Activated CD4-positive, alpha-beta T cell treated with anti-CD3 and anti-CD28 coated beads for 36 hours (primary cell): Measurements from ENCODE around the gene FOXJ1. TPM values are rescaled to one million over a fixed set of nuclear protein-coding genes. Genes with fewer than 3 reads are reported as not detected.

Experiments
- ATAC-seq: fragments of 200-7000 bp; cut with Tn5 transposase; one replicate; pipeline ENCODE4 v1.10.0; 2021; ENCODE audit warnings: mild to moderate bottlenecking, moderate library complexity
- CTCF ChIA-PET: fragments of 350-600 bp; sonication (Branson Sonifier 250); formaldehyde crosslinking; loops from one replicate; lab custom pipeline; 2021; ENCODE audit warnings: antibody characterized with exemption; lab: Charles Lee
- POLR2A ChIA-PET: fragments of 350-600 bp; sonication (Branson Sonifier 250); formaldehyde crosslinking; loops from one replicate; lab custom pipeline; 2021; ENCODE audit warnings: antibody characterized with exemption, inconsistent platforms; lab: Charles Lee
- DNase-seq: peaks from one replicate; pipeline ENCODE4 v3.0.0-alpha.2; 2020
- H3K27ac Mint-ChIP-seq: one replicate; pipeline ENCODE4 v1.8.0; 2021; ENCODE audit warnings: mixed read lengths
- H3K27me3 Mint-ChIP-seq: one replicate; pipeline ENCODE4 v1.8.0; 2021; ENCODE audit warnings: mixed read lengths
- H3K36me3 Mint-ChIP-seq: one replicate; pipeline ENCODE4 v1.8.0; 2021; ENCODE audit warnings: low read depth, mixed read lengths
- H3K4me1 Mint-ChIP-seq: one replicate; pipeline ENCODE4 v1.8.0; 2021; ENCODE audit warnings: mixed read lengths
- H3K4me3 Mint-ChIP-seq: one replicate; pipeline ENCODE4 v1.8.0; 2021; ENCODE audit warnings: mild to moderate bottlenecking, moderate library complexity, mixed read lengths
- H3K9me3 Mint-ChIP-seq: one replicate; pipeline ENCODE4 v1.8.0; 2021; ENCODE audit warnings: low read depth, mixed read lengths
- intact Hi-C, 2 experiments: fragments of 100-400 bp; cut with DNase I in 1 of 2; cut with micrococcal nuclease in 1 of 2; formaldehyde crosslinking; loops; one replicate each; pipeline versions ENCODE4 v1.14.2 to v1.15.1; 2022 to 2024; cut with DNase I, micrococcal nuclease
- total RNA-seq, 2 experiments: library from RNA; stranded (reverse); gene quantifications; one replicate each; pipeline ENCODE4 v1.2.3, GENCODE V29; 2021

FOXJ1 gene
- total RNA-seq, 2 experiments from 2014 or later: 0.47 to 0.53 TPM

DNA sequence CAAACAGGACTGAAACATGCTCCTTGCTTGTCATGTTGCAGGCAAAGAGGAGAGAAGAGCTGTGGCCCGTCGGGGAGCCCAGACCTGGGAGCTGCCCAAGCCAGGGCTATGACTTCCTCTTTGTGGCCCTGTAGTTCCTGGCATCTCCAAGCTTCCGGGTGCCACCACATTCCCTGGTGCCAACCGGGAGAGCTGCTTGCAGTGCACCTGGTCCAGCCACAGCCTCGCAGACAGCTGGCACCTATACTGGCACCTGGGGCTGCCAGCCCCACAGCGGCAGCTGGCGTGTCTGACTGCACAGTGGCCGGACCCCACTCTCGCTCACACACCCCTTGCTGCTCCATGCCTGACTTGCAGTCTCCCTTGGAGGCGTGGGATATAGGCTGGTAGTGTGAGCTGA is 37.1 kb upstream of the FOXJ1 start:
- H3K9me3 Mint-ChIP-seq: no peaks in the 10 kb centered on the region
- H3K27ac Mint-ChIP-seq: peak overlapping the region; percentile 78
- no peaks in the 10 kb centered on the region for H3K27me3 Mint-ChIP-seq
- ChIA-PET POLR2A (interaction anchor here (1.1 to 2.7 kb wide), 2 partner anchors 94 to 102 kb away, joined by 3 to 12 read pairs; no protein-coding TSS in a partner anchor), CTCF (interaction anchor here (0.7 to 8.2 kb wide), 10 partner anchors 12 to 247 kb away, joined by 3 to 87 read pairs (median 6); no protein-coding TSS in a partner anchor)
- peaks cover 10% of the 10 kb centered on the region for H3K36me3 Mint-ChIP-seq
- intact Hi-C loops: loop anchor here in 1 of 2 experiments (5.0 kb wide), 1 partner anchor 36 kb away; the partner anchor contains the start of gene FOXJ1
- ATAC-seq (no peak), DNase-seq (no peak)
- H3K4me3 Mint-ChIP-seq: no peak overlapping the region
- H3K4me1 Mint-ChIP-seq: peaks cover 49% of the 10 kb centered on the region

GRCh38 chr17:76176701-76177574 is 35.9 kb upstream of the FOXJ1 start:
- Mint-ChIP-seq H3K4me1 (peaks cover 43% of the 10 kb centered on the region), H3K9me3 (no peaks in the 10 kb centered on the region), H3K36me3 (peaks cover 14% of the 10 kb centered on the region), H3K27ac (no peak overlapping the region), H3K4me3 (no peak overlapping the region), H3K27me3 (no peaks in the 10 kb centered on the region)
- intact Hi-C loops: loop anchor here in 1 of 2 experiments (5.0 kb wide), 1 partner anchor 35 kb away; the partner anchor contains the start of gene FOXJ1
- DNase-seq (no peak), ATAC-seq (no peak)
- CTCF ChIA-PET: interaction anchor here (1.2 to 8.2 kb wide), 5 partner anchors 14 to 103 kb away, joined by 3 to 87 read pairs (median 24); no protein-coding TSS in a partner anchor
- POLR2A ChIA-PET: no interaction called here

DNA sequence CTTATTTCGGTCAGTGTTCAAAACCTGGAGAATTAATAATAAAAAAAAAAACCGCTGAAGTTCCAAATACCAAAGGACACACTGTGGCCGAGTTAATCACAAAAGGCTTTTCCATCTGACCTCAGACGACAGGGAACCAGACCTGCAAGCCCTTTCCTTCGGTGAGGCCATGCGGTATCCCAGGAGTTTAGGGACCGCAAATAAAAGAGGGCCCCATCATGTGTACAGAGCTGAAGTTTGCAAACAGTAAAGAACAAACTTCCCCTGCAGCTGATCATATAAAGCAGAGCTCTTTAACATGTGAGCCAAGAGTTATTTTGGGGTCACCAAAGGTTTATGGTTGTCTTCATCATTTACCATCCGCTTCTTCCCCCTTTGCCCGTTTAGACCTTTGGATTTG is 33.0 kb upstream of the FOXJ1 start:
- Mint-ChIP-seq H3K36me3 (peaks cover 6% of the 10 kb centered on the region), H3K4me1 (peaks cover 18% of the 10 kb centered on the region), H3K27ac (no peak overlapping the region), H3K9me3 (no peaks in the 10 kb centered on the region), H3K27me3 (no peaks in the 10 kb centered on the region), H3K4me3 (no peak overlapping the region)
- CTCF ChIA-PET: interaction anchor here (1.4 to 1.6 kb wide), 2 partner anchors 8 to 106 kb away, joined by 4 to 5 read pairs; no protein-coding TSS in a partner anchor
- DNase-seq: no peak
- intact Hi-C loops: no loop called here
- POLR2A ChIA-PET: interaction anchor here (0.7 kb wide), 1 partner anchor 97 kb away, joined by 3 read pairs; no protein-coding TSS in a partner anchor
- no peak for ATAC-seq

- no peak for DNase-seq
- CTCF ChIA-PET: interaction anchor here (1.4 to 1.6 kb wide), 2 partner anchors 8 to 106 kb away, joined by 4 to 5 read pairs; no protein-coding TSS in a partner anchor
- H3K4me3 Mint-ChIP-seq: no peak overlapping the region
- peaks cover 9% of the 10 kb centered on the region for H3K36me3 Mint-ChIP-seq
- no peaks in the 10 kb centered on the region for H3K27me3 Mint-ChIP-seq
- no peak overlapping the region for H3K27ac Mint-ChIP-seq
- intact Hi-C loops: no loop called here
- POLR2A ChIA-PET: interaction anchor here (0.7 kb wide), 1 partner anchor 98 kb away, joined by 3 read pairs; no protein-coding TSS in a partner anchor
- no peaks in the 10 kb centered on the region for H3K9me3 Mint-ChIP-seq
- peaks cover 15% of the 10 kb centered on the region for H3K4me1 Mint-ChIP-seq
- no peak for ATAC-seq
These were observed 32.4 kb upstream of the FOXJ1 start for GRCh38 chr17:76173474-76173873.

GRCh38 chr17:76171706-76172105 is 30.7 kb upstream of the FOXJ1 start:
- intact Hi-C loops: no loop called here
- no peaks in the 10 kb centered on the region for H3K27me3 Mint-ChIP-seq
- H3K36me3 Mint-ChIP-seq: peaks cover 12% of the 10 kb centered on the region
- CTCF ChIA-PET: interaction anchor here (0.7 to 1.4 kb wide), 4 partner anchors 10 to 909 kb away, joined by 3 to 6 read pairs (median 4); no protein-coding TSS in a partner anchor
- peaks cover 8% of the 10 kb centered on the region for H3K4me1 Mint-ChIP-seq
- DNase-seq (no peak), ATAC-seq (no peak)
- no peaks in the 10 kb centered on the region for H3K9me3 Mint-ChIP-seq
- no peak overlapping the region for H3K27ac Mint-ChIP-seq
- H3K4me3 Mint-ChIP-seq: no peak overlapping the region
- POLR2A ChIA-PET: no interaction called here

DNA sequence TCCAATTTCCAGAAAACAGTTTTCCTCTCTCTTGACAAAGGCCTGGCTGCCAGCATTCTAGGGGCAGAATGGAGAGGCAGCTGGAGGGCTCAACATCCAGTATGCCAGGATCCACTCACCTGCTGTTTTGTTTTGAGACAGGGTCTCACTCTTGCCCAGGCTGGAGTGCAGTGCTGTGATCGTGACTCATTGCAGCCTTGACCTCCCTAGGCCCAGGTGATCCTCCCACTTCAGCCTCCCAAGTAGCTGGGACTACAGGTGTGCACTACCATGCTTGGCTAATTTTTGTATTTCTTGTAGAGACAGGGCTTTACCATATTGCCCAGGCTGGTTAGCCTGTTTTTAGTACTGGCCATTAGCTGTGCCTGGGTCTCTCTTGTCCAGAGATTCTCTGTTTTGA is 29.1 kb upstream of the FOXJ1 start:
- peaks cover 10% of the 10 kb centered on the region for H3K4me1 Mint-ChIP-seq
- ATAC-seq (no peak), DNase-seq (no peak)
- no peaks in the 10 kb centered on the region for H3K9me3 Mint-ChIP-seq
- H3K27me3 Mint-ChIP-seq: no peaks in the 10 kb centered on the region
- CTCF ChIA-PET: interaction anchor here (0.5 to 2.2 kb wide), 4 partner anchors 10 to 241 kb away, joined by 4 to 12 read pairs (median 8); no protein-coding TSS in a partner anchor
- no peak overlapping the region for H3K27ac Mint-ChIP-seq
- POLR2A ChIA-PET: interaction anchor here (0.6 kb wide), 1 partner anchor 534 kb away, joined by 3 read pairs; no protein-coding TSS in a partner anchor
- intact Hi-C loops: no loop called here
- H3K36me3 Mint-ChIP-seq: peaks cover 12% of the 10 kb centered on the region
- H3K4me3 Mint-ChIP-seq: no peak overlapping the region

DNA sequence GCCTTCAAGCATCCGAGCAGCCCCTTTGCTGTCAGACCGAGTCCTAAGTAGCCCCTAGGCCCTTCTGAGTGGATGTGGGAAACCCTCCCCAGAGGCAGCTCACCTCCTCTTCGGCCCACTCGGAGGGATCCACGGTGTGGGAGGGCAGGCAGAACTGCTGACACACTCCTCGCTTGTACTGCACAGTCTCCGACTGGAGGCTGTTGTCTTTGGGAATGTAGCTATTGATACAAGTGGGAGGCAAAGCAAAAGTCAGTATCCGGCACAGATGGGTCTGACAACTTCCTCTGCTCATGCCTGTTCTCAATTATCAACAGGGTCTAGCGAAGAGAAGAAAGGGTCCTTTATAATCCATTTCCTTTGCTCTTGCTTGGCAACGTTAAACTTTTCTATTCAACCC is 25.9 kb upstream of the FOXJ1 start:
- intact Hi-C loops: no loop called here
- H3K36me3 Mint-ChIP-seq: peaks cover 18% of the 10 kb centered on the region
- no peak overlapping the region for H3K4me3 Mint-ChIP-seq
- H3K27ac Mint-ChIP-seq: no peak overlapping the region
- no peak for DNase-seq
- H3K9me3 Mint-ChIP-seq: no peaks in the 10 kb centered on the region
- H3K27me3 Mint-ChIP-seq: no peaks in the 10 kb centered on the region
- H3K4me1 Mint-ChIP-seq: peaks cover 18% of the 10 kb centered on the region
- no peak for ATAC-seq
- CTCF ChIA-PET: interaction anchor here (0.5 to 1.9 kb wide), 7 partner anchors 9 to 153 kb away, joined by 3 to 9 read pairs (median 4); partner anchors contain the start of gene EXOC7
- POLR2A ChIA-PET: interaction anchor here (0.7 to 1.2 kb wide), 2 partner anchors 23 to 95 kb away, joined by 3 read pairs; no protein-coding TSS in a partner anchor

GRCh38 chr17:76166168-76166567 is 25.1 kb upstream of the FOXJ1 start:
- peak; percentile 68 for DNase-seq
- ChIA-PET POLR2A (interaction anchor here (0.5 to 1.2 kb wide), 5 partner anchors 12 to 188 kb away, joined by 3 to 4 read pairs (median 3); no protein-coding TSS in a partner anchor), CTCF (interaction anchor here (0.9 to 1.9 kb wide), 9 partner anchors 9 to 114 kb away, joined by 3 to 9 read pairs (median 4); partner anchors contain the start of gene EXOC7)
- Mint-ChIP-seq H3K36me3 (peaks cover 22% of the 10 kb centered on the region), H3K4me3 (no peak overlapping the region), H3K27ac (peak overlapping the region; percentile 66), H3K4me1 (peaks cover 18% of the 10 kb centered on the region), H3K9me3 (no peaks in the 10 kb centered on the region), H3K27me3 (no peaks in the 10 kb centered on the region)
- peak; percentile 93 for ATAC-seq
- intact Hi-C loops: no loop called here

DNA sequence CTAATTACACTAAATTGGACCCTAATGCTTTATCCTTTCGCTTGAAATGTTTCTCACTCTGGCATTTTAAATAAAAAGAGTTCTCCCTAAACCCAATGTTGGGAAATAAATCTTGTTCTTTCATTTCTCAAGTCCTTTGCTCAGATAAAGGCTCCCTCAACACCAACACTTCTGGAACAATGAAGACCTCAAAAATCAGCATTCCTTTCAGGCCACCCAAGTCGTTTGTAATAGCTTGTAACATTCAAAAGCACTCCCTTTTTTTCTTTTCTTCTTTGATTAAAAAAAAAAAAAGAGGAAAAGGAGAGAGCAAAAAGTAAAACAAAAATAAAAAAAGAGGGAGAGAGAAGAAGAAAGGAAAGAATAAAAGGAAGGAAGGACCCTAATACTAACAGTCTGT is 23.3 kb upstream of the FOXJ1 start:
- no peaks in the 10 kb centered on the region for H3K27me3 Mint-ChIP-seq
- peaks cover 26% of the 10 kb centered on the region for H3K36me3 Mint-ChIP-seq
- no peak for DNase-seq
- peaks cover 18% of the 10 kb centered on the region for H3K4me1 Mint-ChIP-seq
- ChIA-PET POLR2A (no interaction called here), CTCF (interaction anchor here (0.5 kb wide), 1 partner anchor 30 kb away, joined by 3 read pairs; no protein-coding TSS in a partner anchor)
- peak overlapping the region; percentile 56 for H3K27ac Mint-ChIP-seq
- no peaks in the 10 kb centered on the region for H3K9me3 Mint-ChIP-seq
- intact Hi-C loops: no loop called here
- H3K4me3 Mint-ChIP-seq: no peak overlapping the region
- ATAC-seq: no peak

DNA sequence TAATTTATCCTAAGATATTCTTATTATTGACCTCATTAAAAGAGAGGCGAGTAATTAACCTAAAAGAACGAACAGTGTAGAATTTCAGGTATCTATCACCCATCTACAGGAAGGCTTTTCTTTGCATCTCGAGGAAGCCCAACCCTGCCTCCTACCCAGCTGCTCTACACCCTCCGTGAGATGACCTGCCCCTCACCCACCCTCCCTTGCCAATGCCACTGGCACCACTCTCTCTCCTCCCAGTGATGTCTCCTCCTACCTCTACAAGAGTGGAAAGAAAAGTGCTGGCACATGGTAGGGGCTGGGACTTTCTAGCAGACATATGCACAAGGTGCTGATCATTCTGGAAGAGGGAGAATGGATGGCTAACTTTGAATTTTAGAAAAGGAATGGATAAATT is 22.9 kb upstream of the FOXJ1 start:
- DNase-seq (no peak), ATAC-seq (no peak)
- H3K27me3 Mint-ChIP-seq: no peaks in the 10 kb centered on the region
- peaks cover 27% of the 10 kb centered on the region for H3K36me3 Mint-ChIP-seq
- no peak overlapping the region for H3K27ac Mint-ChIP-seq
- peaks cover 16% of the 10 kb centered on the region for H3K4me1 Mint-ChIP-seq
- H3K4me3 Mint-ChIP-seq: no peak overlapping the region
- POLR2A ChIA-PET: no interaction called here
- CTCF ChIA-PET: no interaction called here
- intact Hi-C loops: no loop called here
- H3K9me3 Mint-ChIP-seq: no peaks in the 10 kb centered on the region
